GM18873 (cell line): Measurements from ENCODE around the gene BTN1A1.

Experiments used
- ATAC-seq: cut with Tn5 transposase; IDR thresholded peaks from one replicate; pipeline ENCODE4 v1.9.1; 2021; ENCODE audit warnings: mild to moderate bottlenecking, moderate library complexity, moderate number of reproducible peaks; ENCODE audit not compliant: unreplicated experiment, low FRiP score

Gene BTN1A1

GRCh38 chr6:26555505-26556262 lies 55.6 kb downstream of the BTN1A1 start:
- no peak for ATAC-seq

- ATAC-seq: no peak
Observed at GRCh38 chr6:26556263-26557070, 56.4 kb downstream of the BTN1A1 start.
